AML-193 (cell line): ENCODE measurements around the gene DENND6A.
"Not testable (repeated sequence)": the region's sequence is repeated elsewhere in the genome, so short reads cannot be mapped to it uniquely, and the experiment has no call there.

ENCODE experiments used
- DNase-seq, 2 experiments: peaks; one replicate each; lab custom pipeline; 2025; lab: John Stamatoyannopoulos, UW

Gene DENND6A

DNA sequence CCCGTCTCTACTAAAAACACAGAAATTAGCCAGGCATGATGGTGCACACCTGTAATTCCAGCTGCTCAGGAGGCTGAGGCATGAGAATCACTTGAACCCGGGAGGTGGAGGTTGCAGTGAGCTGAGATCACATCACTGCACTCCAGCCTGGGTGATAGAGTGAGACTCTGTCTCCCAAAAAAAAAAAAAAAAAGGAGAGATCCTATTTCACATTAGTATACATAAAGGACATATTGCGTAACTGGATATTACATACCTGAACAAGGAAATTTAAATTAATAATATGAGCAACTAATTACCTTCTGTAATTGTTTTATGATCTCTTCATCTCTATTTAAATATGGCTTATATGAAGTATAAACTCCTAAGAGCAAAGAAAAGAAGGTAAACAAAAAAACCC lies 58.6 kb downstream of the DENND6A start:
- not testable (repeated sequence) for DNase-seq

DNA sequence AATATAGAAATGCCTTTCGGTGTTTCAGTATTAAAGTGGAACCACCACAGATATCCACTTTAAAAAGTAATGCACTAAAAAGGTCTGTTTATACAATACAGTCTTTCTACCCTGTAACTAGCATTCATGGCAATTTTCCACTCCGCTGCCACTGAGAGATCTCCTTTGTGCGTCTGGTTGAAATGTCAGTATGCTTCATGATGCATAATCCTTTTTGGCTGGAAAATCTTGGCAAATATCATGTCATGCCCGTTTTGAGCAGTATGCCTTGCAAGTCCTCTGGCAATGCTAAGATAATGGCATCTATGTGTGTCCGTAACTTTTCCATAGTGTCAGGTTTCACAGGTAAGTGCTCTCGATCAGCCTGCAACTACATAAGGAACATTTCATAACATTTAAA lies 64.9 kb downstream of the DENND6A start:
- no peak for DNase-seq

GRCh38 chr3:57624801-57625200 lies 68.1 kb downstream of the DENND6A start:
- DNase-seq = no peak

DNA sequence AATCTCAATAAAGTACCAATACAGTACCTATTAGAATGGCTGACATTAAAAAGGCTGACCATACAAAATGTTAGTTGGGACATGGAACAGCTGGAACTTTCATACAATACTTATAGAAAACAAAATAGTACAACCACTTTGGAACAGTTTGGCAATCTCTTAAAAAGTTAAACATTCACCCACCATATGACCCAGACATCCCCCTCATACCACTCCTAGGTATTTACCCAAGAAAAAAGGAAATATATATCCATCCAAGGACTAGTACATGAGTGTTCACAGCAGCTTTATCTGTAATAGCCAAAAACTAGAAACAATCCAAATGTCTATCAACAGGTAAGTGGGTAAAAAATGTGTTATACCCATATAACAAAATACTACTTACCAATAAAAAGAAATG lies 70.5 kb downstream of the DENND6A start:
- no peak for DNase-seq

DNA sequence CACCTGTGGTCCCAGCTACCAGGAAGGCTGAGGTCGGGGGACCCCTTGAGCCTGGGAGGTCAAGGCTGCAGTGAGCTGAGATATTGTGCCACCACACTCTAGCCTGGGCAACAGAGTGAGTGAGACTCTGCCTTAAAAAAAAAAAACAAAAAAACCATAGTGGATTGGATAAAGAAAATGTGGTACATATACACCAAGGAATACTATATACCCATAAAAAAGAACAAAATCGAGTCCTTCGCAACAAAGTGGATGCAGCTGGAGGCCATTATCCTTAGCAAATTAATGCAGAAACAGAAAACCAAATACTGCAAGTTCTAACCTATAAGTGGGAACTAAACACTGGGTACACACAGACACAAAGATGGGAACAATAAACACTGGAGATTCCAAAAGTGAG lies 75.1 kb downstream of the DENND6A start:
- no peak for DNase-seq

DNA sequence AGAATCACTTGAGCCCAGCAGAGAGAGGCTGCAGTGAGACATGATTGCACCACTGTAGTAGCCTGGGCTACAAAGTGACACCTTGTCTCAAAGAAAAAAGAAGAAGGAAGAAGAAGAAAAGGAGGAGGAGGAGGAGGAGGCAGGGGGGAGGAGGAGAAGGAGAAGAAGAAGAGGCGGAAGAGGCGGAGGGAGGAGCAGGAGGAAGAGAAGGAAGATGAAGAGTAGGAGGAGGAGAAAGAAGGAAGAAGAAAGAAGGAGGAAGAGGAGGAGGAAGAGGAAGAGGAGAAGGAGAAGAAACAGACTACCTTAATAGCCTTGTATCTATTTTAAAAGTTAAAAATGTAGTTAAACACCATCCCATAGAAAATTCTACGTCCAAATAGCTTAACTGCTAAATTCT lies 76.6 kb downstream of the DENND6A start:
- DNase-seq = no peak

DNA sequence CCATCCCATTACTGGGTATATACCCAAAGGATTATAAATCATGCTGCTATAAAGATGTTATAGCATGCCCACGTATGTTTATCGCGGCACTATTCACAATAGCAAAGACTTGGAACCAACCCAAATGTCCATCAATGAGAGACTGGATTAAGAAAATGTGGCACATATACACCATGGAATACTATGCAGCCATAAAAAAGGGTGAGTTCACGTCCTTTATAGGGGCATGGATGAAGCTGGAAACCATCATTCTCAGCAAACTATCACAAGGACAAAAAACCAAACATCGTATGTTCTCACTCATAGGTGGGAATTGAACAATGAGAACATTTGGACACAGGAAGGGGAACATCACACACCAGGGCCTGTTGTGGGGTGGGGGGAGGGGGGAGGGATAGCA lies 81.0 kb downstream of the DENND6A start:
- not testable (repeated sequence) for DNase-seq

DNA sequence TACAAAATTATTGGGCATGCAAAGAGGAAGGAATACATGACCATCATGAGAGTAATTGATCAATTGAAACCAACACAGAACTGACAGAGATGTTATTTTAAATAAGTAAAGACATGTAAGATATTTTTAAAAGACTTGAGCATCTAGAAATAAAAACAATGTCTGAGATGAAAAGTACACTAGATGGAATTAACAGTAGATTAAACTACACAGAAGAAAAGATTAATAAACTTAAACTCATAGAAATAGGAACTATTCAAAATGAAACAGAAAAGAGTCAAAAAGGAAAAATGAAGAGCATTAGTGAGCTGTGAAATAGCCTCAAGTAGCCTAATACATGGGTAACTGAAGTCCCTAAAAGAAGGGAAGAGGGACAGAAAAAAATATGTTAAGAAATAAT lies 87.2 kb downstream of the DENND6A start:
- DNase-seq = no peak

DNA sequence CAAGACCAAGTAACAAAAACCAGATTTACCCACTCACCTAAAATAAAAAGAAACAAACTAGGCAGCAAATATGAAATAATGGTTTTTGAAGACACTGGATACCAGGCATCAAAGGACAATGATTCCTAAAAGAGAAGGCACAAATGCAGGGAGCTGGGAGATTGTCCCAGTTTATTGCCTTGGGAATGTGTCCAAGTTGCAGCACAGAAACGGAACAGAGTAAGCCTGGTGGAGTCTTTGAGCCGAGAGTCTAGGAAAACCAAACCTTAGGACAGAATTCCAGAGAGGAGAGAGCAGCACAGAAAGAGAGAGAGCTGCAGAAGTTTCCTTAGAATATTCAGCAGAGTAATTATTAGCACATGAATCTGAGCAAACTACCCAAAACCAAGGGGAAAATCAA lies 87.9 kb downstream of the DENND6A start:
- DNase-seq = no peak

- no peak for DNase-seq
Observed at GRCh38 chr3:57600195-57600594, 92.7 kb downstream of the DENND6A start.

GRCh38 chr3:57598765-57599360 lies 94.0 kb downstream of the DENND6A start:
- DNase-seq = no peak

DNA sequence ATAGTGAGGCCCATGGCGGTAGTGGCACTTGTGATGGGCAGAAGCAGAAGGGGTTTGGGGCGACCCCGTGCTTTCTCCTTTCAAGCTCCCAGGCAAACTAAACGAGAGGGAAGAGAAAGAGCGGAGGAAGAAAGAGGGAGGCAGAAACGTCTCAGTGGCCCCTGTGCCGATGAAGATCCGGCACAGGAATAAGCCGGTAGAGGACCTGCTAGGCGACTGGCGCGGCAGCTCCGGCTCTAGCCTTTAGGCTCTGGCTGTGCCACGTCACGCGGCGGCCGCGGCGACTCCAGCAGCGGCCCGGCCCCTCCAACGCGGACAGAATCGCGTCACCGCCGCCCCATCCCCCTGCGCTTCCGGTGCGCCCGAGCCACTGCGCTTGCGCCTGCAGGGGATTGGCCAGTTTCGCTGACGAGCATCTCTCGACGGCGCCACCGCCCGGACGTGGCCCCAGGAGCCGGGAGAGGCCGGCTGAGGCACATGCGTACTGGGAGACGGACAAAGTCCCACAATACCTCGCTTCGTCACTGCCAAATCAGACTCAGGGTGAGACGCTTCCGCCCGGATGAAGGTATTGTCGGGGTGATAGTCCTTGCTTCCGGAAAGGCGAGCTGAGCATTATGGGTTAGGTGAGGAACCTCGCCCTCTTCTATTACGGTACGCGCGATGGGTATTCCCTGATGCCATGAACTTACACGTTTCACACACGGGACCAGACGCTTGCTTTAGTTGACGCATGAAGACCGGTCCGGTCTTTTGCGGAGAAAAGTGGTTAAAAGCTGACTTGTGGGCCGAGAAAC lies 95.6 kb downstream of the DENND6A start, which contains the start of gene ARF4:
Gene ARF4 (minus strand): TSS at position 218 of the 797 bp plus-strand sequence. CDS start 204 bp downstream, at position 14.
- peak; percentile 100 for DNase-seq

DNA sequence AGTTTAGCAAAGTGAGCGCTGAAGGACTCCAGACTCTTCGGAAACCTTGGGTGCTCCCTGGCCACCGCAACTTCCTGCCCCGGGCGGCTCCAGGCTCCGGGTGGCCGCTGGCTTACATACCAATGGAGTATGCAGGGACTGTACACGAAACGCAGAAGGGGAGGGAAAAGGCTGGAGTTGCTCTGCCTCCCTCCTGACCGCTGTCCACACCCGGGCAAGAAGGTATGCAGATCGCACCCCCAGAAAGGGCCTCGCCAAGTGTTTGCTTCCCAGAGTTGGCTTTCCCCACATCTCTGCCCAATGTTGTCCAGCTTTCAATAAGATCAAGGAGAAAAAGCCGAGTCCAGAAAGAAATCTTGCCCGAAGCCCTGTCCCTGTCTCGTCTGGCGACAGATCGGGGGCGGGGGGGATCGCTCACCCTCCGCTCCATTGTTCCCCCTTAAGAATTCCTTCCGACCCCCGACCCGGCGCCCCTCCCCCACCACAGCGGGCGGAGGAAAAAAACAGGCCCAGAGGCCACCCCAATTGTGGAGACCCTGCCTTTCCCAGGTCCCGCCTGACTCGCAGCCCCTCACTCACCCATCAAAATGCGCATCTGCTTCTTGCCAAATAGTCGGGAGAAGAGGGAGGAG lies 96.3 kb downstream of the DENND6A start:
- DNase-seq = peak; percentile 90 to 95

DNA sequence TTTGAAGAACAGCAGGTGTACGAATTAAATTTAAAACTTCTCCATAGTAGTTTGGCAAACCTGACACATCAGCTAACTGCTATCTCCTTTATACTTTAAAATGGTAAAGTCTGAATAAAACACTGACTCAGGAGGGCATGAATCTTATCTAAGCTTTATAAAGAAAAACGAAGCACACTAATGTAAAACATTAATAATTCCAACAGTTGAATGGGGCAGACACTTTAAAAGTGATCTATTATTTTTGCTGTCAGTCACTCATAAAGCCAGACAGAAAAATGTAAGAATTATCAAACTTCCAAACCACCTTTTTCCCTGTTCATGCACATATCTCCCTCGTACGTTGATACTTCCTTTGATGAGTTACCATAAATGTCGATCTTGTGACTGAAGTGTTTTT lies 98.3 kb downstream of the DENND6A start:
- DNase-seq = no peak

DNA sequence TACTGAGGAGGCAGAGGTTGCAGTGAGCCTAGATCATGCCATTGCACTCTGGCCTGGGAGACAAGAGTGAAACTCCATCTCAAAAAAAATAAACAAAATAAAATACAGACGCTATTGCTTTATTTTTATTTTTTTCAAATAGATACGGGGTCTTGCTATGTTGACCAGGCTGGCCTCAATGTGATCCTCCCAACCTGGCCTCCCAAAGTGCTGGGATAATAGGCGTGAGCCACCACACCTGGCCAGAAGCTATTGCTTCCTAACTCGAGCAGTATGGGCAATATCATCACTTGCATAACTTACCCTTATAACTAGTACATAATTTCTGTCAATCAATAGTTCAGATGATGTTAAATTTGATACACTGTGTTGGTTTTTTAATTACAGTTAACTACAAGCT lies 98.7 kb downstream of the DENND6A start:
- no peak for DNase-seq

DNA sequence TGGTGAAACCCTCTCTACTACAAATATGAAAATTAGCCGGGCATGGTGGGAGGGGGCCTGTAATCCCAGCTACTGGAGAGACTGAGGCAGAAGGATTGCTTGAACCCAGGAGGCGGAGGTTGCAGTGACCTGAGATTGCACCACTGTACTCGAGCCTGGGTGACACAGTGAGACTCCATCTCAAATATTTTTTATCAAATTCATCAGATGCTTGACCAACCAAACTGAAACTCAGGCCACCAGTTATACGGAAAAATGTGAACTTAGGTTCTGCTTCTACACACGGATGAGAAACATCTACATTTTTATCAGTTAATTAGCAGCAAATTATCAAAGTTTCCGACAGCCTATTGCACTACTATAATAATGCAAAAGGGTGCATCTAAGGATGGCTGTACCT lies 100.6 kb downstream of the DENND6A start:
- DNase-seq = no peak

DNA sequence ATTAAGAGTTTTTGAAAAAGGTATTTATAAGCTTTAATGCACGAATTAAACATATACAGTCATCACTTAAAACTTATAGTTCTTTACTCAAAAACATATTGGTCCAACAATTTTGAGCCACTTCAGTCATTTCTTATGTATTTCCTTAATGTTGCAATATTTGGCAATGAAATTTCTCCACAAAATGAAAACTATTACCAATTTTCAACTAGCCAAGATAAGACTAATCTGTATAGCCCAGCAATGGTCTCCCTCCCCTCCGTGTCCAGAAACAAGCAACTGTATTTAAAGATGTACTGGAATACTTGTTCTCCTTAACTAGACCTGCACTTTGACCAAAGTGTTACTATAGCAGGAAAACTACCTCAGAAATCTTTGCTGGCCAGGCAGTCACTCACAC lies 105.0 kb downstream of the DENND6A start:
- DNase-seq = no peak

GRCh38 chr3:57586778-57587177 lies 106.1 kb downstream of the DENND6A start:
- no peak for DNase-seq

DNA sequence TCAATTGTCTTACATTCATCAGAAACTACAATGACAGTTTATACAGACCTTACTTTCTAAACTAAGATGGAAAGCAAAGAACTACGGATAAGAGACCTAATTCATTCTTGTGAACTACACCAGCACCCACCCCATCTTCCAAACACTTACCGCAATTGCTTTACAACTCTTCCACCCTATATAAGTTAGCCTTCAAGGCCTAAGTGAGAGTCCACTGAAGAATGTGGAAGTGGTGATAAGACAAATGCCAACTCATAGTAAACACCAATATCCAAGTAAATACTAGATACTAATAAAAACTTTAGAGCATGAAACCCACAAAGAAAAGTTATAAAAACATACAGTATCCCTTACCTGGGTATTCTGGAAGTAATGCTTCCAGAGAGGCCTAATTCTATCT lies 109.3 kb downstream of the DENND6A start:
- no peak for DNase-seq

- DNase-seq = peak in 1 of 2 experiments; percentile 42
Observed at GRCh38 chr3:57582474-57583168, 110.3 kb downstream of the DENND6A start.

DNA sequence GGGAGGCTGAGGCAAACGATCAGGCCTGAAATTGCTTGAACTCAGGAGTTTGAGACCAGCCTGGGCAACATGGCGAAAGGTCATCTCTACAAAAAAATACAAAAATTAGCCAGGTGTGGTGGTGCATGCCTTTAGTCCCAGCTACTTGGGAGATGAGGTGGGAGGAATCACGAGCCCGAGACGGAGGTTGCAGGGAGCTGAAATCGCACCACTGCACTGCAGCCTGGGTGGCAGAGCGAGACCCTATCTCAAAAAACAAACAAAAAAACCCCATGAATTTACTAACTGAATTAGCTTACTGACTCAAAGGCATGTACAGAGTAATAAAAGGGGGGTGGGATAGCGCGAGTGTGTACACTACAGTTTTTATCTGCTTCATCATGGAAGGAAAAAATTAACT lies 115.1 kb downstream of the DENND6A start:
- no peak for DNase-seq

- DNase-seq = no peak
Observed at GRCh38 chr3:57575966-57576626, 116.8 kb downstream of the DENND6A start.
